ENCODE data around the gene ADSS1. TPM values are rescaled to one million over a fixed set of nuclear protein-coding genes. Genes with fewer than 3 reads are reported as not detected.

The ADSS1 gene
- total and polyA plus RNA-seq, 2 experiments from 2014 or later: 3.8 to 7.6 TPM

GRCh38 chr14:104794993-104795780 lies 71.2 kb downstream of the ADSS1 start, which contains the start of gene AKT1:
TSS of gene AKT1 (minus strand) at chr14:104795748. CDS start at chr14:104792643, 3,105 bp downstream.
- Histone ChIP-seq H3K9me2 (replicated peaks; ENCODE audit: insufficient read depth) (no peaks in the 10 kb centered on the region), H3K27me3 (no peaks in the 10 kb centered on the region), H3K4me2 (peak within 1 kb of the TSS; percentile 100), H3K27ac (peak within 1 kb of the TSS; percentile 83), H4K20me1 (ENCODE audit: insufficient read depth, poor library complexity, severe bottlenecking) (peaks cover 44% of the 10 kb centered on the region), H3K36me3 (replicated peaks; ENCODE audit: insufficient read depth, low read depth) (no peaks in the 10 kb centered on the region), H3K4me3 (peak within 1 kb of the TSS; percentile 52), H2AFZ (peak within 1 kb of the TSS; percentile 93), H3K9me3 (ENCODE audit: low read depth) (no peaks in the 10 kb centered on the region), H3K4me1 (ENCODE audit: insufficient read depth) (peaks cover 43% of the 10 kb centered on the region), H3K79me2 (peaks cover 49% of the 10 kb centered on the region)
- peak; percentile 60 for DNase-seq (ENCODE audit: low spot score)
- no peak for TF ChIP-seq EZH2 (IDR thresholded peaks at IDR 0.05; ENCODE audit: borderline replicate concordance)
- TF ChIP-seq EZH2phosphoT487 (IDR thresholded peaks at IDR 0.05; ENCODE audit: low read depth, severe bottlenecking, unreplicated experiment): no peak
- no peak for TF ChIP-seq CTCF (IDR thresholded peaks at IDR 0.05; ENCODE audit: poor library complexity)
- 2% methylated on average over 41 of the region's 124 CpGs for WGBS (ENCODE audit: low lambda C conversion rate, missing lambda C conversion rate)

- Histone ChIP-seq H3K36me3 (replicated peaks; ENCODE audit: insufficient read depth, low read depth) (no peaks in the 10 kb centered on the region), H3K9me2 (replicated peaks; ENCODE audit: insufficient read depth) (no peaks in the 10 kb centered on the region), H3K9me3 (ENCODE audit: low read depth) (no peaks in the 10 kb centered on the region), H3K27ac (peak overlapping the region; percentile 74), H3K4me1 (ENCODE audit: insufficient read depth) (peaks cover 43% of the 10 kb centered on the region), H3K4me2 (peak overlapping the region; percentile 98), H3K27me3 (no peaks in the 10 kb centered on the region), H3K4me3 (peak overlapping the region; percentile 52), H3K79me2 (peaks cover 40% of the 10 kb centered on the region), H2AFZ (peak overlapping the region; percentile 93), H4K20me1 (ENCODE audit: insufficient read depth, poor library complexity, severe bottlenecking) (peaks cover 37% of the 10 kb centered on the region)
- TF ChIP-seq CTCF (IDR thresholded peaks at IDR 0.05; ENCODE audit: poor library complexity) (no peak), EZH2 (IDR thresholded peaks at IDR 0.05; ENCODE audit: borderline replicate concordance) (no peak), EZH2phosphoT487 (IDR thresholded peaks at IDR 0.05; ENCODE audit: low read depth, severe bottlenecking, unreplicated experiment) (no peak)
- DNase-seq (ENCODE audit: low spot score): peak; percentile 83
- 11% methylated on average over 44 of the region's 55 CpGs for WGBS (ENCODE audit: low lambda C conversion rate, missing lambda C conversion rate)
Observed at GRCh38 chr14:104795781-104796686, 72.0 kb downstream of the ADSS1 start.

GRCh38 chr14:104796687-104797081 lies 72.7 kb downstream of the ADSS1 start:
- no peak overlapping the region for H3K4me3 ChIP-seq
- no peak overlapping the region for H2AFZ ChIP-seq
- DNase-seq (ENCODE audit: low spot score): no peak
- H4K20me1 ChIP-seq (ENCODE audit: insufficient read depth, poor library complexity, severe bottlenecking): peaks cover 31% of the 10 kb centered on the region
- no peaks in the 10 kb centered on the region for H3K9me3 ChIP-seq (ENCODE audit: low read depth)
- no peaks in the 10 kb centered on the region for H3K9me2 ChIP-seq (replicated peaks; ENCODE audit: insufficient read depth)
- peaks cover 50% of the 10 kb centered on the region for H3K4me1 ChIP-seq (ENCODE audit: insufficient read depth)
- WGBS (ENCODE audit: low lambda C conversion rate, missing lambda C conversion rate): 90% methylated on average over 5 of the region's 6 CpGs
- no peaks in the 10 kb centered on the region for H3K36me3 ChIP-seq (replicated peaks; ENCODE audit: insufficient read depth, low read depth)
- H3K27me3 ChIP-seq: no peaks in the 10 kb centered on the region
- peaks cover 34% of the 10 kb centered on the region for H3K79me2 ChIP-seq
- H3K27ac ChIP-seq: no peak overlapping the region
- H3K4me2 ChIP-seq: peak overlapping the region; percentile 98
- TF ChIP-seq CTCF (IDR thresholded peaks at IDR 0.05; ENCODE audit: poor library complexity) (no peak), EZH2 (IDR thresholded peaks at IDR 0.05; ENCODE audit: borderline replicate concordance) (no peak), EZH2phosphoT487 (IDR thresholded peaks at IDR 0.05; ENCODE audit: low read depth, severe bottlenecking, unreplicated experiment) (no peak)

Small RNA genes lying within 50 kb of the gene (microRNA-seq; reads per million reads assigned to microRNA genes)
- not detected for gene MIR4710

Small RNA genes lying within 50 kb of the gene (small RNA-seq; reads per million reads assigned to genes)
- not detected for gene MIR4710

Other genes with a start within 250 kb of the ADSS1 start
- 1.2 and 2.4 TPM in 2 replicates for gene C14orf180, start 144.5 kb upstream of the ADSS1 start, total RNA-seq
- 1.1 and 4.5 TPM in 2 replicates for gene C14orf180, start 144.5 kb upstream of the ADSS1 start, polyA plus RNA-seq
- gene TMEM179, start 119.5 kb upstream of the ADSS1 start, total RNA-seq: 1.8 and 4.3 TPM in 2 replicates
- gene TMEM179, start 119.5 kb upstream of the ADSS1 start, polyA plus RNA-seq: 2.1 and 2.2 TPM in 2 replicates
- gene INF2, start 34.6 kb upstream of the ADSS1 start, total RNA-seq: 24.2 and 31.6 TPM in 2 replicates
- gene INF2, start 34.6 kb upstream of the ADSS1 start, polyA plus RNA-seq: 23.8 and 34.0 TPM in 2 replicates
- gene SIVA1, start 28.9 kb downstream of the ADSS1 start, total RNA-seq: 163 and 218 TPM in 2 replicates
- gene SIVA1, start 28.9 kb downstream of the ADSS1 start, polyA plus RNA-seq: 140 and 149 TPM in 2 replicates
- 120 and 124 TPM in 2 replicates for gene AKT1, start 71.5 kb downstream of the ADSS1 start, total RNA-seq
- gene AKT1, start 71.5 kb downstream of the ADSS1 start, polyA plus RNA-seq: 155 and 159 TPM in 2 replicates
- gene ZBTB42, start 76.9 kb downstream of the ADSS1 start, total RNA-seq: 8.6 and 13.0 TPM in 2 replicates
- gene ZBTB42, start 76.9 kb downstream of the ADSS1 start, polyA plus RNA-seq: 3.6 TPM in 2 replicates
- gene CEP170B, start 141.0 kb downstream of the ADSS1 start, total RNA-seq: 12.0 and 20.3 TPM in 2 replicates
- gene CEP170B, start 141.0 kb downstream of the ADSS1 start, polyA plus RNA-seq: 7.6 and 9.5 TPM in 2 replicates
- gene PLD4, start 200.7 kb downstream of the ADSS1 start, total RNA-seq: not detected in 2 replicates
- gene PLD4, start 200.7 kb downstream of the ADSS1 start, polyA plus RNA-seq: 0.77 and 1.1 TPM in 2 replicates

Measured in hepatocyte (in vitro differentiated cells).